Effector CD8-positive, alpha-beta T cell (primary cell): ENCODE measurements around the gene REPS2.

Experiments
- DNase-seq: peaks from one replicate; lab custom pipeline; 2025; lab: John Stamatoyannopoulos, UW

REPS2 gene

DNA sequence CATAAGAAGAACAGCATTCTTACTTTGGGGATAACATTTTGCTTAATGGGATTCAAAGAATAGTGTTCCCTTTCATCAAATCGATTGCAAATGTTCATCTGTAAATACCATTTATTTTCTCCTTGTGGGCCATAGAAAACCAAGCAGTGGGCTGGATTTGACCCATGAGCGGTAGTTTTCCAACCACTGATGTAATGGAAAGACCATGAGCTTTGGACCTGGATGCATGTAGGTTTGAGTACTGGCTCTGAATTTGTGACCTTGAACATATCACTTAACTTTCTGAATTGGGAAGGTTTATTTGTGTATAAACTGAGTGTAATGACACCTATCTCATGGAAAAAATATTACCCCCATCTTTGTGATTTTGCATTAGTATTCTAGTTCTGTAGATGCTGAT lies 54.3 kb downstream of the REPS2 start:
- no peak for DNase-seq

DNA sequence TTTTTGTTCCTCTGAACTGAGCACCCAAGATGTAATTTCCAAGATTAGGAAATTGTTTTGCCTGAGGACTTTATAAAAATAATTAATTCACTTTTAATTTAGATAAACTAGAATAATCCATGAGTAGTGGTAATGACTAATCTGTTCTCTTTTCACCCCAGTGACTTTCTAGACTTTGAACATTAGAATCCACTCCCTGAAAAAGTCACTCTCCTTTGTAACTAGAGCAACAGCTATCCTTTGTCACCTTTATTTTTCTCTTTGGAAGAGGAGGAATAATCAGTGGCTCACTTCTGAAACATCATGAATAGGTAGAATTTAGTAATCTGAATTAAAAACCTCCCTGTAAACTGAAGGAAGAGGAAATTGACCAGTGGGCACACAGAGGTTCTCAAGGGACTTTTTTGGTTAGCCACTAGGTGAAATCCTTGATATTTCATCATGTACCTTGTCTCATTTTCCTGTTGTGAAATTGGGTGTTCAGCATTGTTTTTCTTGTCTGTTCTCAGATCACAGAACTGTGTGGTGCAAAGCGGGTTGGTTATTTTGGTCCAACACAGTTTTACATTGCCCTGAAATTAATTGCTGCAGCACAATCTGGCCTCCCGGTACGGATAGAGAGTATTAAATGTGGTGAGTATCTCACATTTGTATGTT lies 59.4 kb downstream of the REPS2 start:
- DNase-seq, result no peak

DNA sequence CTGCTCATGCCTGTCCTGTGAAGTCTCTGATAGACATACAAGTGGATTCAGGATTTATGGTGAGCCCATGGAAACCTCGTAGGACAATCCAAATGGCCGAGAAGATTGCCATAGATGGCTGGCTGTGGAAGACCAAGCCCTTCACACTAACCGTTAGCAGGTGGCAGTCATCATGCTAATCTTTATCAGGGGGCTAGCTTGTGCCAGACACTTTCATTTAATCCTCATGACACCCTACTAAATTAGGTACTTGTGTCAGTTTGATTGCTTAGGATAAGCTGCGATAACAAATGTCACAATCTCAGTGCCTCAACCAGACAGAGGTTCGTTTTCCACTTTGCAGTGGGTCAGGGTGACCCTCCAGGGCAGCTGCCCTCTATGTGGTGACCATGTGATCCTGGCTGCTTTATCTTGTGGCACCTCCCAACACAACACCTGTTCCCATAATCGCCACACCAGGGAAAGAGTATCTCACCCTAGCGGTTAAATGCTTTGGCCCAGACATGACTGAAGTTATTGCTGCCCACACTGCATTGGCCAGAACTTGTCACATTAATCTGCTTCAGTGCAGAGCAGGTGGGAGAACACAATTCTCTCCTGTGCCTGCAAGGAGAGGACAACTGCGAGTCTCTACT lies 60.8 kb downstream of the REPS2 start:
- no peak for DNase-seq

DNA sequence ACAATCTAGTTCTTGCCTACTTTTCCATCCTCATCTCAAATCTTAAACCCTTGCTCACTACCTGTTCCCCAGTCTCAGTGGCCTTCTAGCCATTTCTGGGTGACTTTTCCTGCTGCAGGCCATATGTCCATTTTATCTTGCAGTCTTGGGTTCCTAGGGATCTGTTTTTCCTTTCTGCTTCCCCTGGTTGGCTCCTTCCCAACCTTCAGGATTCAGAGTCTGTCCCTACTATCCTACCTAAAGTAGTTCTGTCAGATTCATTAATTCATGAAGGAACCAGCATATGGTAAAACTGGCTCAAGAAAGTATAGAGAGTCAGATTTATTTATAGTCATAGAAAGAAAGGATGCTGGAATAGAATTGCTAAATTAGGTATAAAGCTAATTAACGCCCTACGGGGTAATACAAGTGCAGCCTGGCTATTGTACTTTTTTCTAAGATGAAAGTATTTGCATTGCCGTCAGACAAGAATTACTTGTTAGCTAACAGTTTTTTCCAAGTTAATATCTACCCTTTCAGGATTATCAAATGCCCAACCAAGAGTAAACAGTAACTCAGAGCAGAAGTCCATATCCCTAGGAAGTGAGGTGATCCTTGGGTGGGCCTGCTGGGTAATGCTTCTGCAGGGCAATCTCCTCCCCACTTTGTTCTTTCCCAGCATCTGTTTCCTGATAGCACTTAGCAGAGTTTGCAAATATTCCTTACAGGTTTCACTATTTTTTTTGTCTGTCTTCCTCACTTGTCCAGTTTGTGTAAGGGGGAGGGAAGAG lies 63.6 kb downstream of the REPS2 start:
- no peak for DNase-seq

DNA sequence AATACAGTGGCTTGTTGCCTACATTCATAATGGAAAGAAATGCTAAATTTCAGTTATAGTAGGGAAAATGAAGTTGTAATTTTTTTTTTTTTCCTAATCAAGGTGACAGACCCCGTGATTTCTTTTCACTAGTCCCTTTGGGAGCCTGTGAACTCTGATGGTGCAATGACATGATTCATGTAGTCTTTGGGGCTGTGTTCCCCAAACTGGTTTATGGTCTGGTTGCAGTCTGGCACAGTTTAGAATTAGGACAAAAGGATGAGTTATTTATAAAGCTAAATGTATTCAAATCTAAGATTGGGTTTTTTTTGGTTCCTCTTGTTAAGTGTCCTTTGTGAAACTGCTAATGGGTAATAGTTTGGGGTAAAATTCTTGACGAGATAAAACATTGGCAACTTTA lies 66.0 kb downstream of the REPS2 start:
- DNase-seq, result no peak

DNA sequence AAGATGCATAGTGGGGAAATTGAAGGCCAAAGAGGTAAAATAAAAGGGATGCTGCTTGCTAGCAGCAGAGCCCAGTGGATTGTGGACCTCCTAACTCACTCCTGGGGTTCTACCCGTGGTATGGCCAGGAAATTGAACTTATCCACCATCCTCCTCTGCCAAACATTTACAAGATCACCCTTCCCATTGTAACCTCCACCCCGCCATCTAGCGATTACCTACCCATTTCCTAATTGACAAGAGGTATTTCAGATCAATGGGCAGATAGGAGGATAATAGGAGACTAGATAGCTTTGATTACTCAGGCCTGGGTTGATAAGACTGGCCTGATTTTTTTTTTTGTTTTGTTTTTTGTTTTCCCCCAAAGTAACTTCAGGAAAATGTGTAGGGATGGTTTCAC lies 67.8 kb downstream of the REPS2 start:
- DNase-seq, result no peak

DNA sequence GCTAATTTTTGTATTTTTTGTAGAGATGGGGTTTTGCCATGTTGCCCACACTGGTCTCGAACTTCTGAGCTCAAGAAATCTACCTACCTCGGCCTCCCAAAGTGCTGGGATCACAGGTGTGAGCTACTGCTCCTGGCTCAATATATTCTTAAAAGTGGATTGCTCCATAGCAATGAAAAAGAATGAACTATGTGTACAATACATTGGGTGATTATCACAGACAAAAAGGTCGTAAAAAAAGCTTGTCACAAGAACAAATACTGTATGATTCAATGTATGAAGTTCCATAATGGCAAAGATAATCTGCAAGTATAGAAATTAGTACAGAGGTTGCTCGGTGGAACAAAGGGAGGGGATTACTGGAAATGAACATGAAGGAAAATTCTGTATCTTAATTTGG lies 70.7 kb downstream of the REPS2 start:
- DNase-seq, result no peak

DNA sequence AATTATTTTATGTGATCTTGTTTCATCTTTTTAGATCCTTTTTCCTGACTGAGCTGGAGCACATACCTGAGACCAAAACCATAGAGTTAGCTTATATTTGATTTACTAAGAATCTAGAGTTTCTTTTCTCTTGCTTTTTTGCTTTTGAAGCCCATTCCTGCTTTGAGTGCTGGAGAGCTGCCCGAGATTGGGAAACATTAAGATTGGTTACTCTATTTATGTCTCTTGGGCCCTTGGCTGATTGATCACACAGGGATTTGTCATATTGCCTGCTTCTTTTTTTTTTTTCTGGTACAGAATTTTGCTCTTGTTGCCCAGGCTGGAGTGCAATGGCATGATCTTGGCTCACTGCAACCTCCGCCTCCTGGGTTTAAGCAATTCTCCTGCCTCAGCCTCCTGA lies 73.9 kb downstream of the REPS2 start:
- no peak for DNase-seq

DNA sequence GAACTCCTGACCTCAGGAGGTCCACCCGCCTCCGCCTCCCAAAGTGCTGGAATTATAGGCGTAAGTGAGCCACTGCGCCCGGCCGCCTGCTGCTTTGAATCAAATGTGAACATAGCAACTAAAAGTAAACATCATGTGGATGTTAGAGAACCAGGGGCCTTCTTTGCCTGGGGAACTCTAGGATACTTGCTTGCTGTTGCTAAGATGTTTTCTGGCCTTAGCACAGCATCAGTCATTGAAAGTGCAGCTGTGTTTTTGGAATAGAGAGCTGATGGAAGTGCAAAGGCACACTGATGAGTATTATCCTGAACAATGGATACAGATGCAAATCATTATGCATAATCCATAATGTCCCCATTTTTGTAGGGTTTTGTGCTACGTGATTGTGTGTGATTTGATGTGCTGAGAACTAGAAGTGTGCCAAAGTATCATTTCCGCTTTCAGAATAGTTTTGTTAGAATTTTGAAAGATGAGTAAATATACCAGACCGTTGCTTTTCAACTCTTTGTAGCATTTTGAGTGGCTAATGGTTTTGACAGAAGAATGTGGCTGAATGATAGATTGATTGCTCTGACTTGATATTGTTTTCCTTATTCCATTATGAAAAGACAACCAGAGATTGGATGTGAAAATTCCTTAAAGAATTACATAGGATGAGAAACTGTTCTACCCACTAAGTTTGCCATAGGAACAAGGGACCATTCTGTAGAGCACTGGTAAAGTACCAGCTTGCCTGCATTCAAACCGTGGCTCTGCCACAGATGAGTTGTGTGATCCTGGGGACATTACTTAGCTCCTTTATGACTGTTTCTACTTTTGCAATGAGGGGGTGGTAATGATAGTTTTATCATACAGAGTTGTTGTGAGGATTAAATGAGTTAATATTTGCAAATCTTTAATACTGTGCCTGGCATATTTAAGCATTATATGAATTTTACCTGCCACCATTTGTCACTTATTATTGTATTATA lies 74.7 kb downstream of the REPS2 start:
- DNase-seq, result no peak

DNA sequence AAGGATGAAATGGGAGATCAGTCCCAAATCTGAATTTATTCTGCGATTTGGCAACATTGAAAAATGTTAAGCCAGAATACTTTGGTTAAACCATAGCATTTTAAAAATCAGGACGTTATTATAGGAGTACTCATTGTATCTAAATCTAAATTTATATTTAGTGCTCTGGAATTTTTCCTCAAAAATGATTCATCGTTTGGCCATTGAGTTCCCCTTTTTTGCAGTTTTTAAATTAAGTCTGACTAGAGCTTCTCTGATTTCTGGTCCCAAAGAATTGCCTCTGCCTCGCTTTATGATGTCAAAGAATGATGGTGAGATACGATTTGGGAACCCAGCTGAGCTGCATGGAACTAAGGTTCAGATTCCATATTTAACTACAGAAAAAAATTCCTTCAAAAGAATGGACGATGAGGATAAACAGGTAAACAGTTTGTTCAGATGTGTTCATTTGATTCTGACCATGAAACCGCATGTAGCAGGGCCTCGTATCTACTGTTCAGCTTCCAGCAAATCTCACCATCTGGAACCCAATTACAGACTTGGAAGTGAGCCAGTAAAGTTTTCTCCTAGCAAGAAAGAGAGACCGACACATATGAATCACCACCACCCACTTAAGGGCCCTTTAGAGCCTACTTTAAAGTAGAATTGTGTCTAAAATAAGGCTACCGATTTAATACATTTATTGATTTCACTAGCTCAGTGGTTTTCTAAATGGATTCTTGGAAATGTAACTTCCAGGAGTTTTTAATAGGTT lies 75.6 kb downstream of the REPS2 start:
- DNase-seq, result no peak

DNA sequence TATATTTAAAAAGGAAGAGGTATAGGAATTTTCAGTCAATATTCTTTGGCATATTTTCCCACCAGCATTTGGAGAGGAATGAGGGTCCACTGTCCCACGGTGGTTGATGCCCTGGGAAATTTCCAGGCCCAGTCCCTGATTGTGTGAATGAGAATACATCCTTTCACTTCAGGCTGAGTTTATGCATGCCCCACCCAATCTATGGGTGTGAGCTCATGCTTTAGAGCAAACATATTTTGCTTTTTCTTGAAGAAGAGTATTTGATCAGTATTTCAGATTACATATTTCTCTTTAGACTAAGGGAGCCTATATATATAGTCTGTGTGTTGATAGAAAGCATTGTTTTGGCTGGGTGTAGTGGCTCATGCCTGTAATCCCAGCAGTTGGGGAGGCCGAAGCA lies 77.2 kb downstream of the REPS2 start:
- DNase-seq, result no peak

DNA sequence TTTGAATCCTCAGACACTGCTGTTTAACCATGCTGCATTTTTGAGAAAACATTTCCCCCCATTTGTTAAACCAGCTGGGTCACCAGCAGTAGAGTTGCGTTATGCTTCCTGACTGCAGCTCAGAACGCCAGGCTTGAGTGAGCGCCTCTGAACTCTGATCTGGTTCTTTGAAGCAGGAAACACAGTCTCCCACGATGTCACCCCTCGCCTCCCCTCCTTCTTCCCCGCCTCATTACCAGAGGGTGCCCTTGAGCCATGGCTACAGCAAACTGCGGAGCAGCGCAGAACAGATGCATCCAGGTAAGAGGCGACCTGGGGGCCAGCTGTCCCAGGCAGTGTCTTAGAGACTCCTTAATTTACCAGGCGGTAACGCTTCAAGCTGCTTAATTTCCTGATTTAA lies 78.4 kb downstream of the REPS2 start:
- DNase-seq, result no peak

DNA sequence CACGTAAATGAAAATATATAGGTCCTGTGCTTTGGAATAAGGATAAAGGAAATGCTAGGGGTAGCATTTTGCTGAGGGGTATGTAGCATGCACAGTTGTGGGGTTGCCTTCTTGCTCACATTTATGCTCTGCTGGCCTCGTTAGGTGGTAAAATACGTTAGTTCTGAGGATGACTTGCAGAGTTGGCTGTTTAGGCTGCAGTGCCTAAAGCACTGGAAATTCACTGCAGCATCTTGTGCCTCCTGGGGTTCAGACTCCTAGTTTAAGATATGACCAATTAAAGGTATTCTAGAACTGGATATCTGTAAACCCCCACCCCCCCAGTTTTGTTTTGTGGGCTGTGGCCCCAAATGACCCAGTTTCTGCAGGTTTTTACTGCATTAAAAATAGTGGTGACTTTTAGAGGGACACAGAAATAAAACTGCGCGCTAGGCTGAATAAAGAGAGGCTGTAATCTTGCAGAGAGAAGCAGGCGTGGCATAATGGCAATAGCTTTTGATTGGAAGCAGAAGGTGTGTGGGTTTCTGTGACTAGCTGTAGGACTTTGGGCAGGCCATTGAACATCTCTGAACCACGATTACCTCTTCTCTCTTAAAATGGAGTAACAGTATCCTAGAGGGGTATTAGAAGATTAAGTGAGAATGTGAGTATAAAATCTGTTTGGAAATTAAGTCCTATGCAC lies 79.3 kb downstream of the REPS2 start:
- no peak for DNase-seq

DNA sequence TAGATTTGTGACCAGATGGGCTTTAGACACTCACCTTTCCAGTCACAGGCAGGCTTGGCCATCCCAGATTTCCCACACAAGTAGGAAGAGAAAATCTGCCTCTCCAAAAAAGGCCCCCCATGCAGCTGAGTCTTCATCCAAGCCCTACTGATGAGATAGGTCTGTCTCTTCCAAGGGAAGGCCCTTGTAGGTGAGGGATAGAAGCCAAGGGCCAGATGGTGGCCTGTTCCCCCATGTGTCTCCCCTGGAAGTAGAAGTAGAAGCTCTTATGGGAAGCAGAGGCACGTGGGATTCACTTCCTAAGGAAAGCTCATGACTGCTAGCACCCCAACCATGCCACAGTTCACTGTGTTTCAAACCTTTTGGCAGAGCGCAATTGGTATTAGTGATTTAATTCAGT lies 81.5 kb downstream of the REPS2 start:
- DNase-seq, result no peak

DNA sequence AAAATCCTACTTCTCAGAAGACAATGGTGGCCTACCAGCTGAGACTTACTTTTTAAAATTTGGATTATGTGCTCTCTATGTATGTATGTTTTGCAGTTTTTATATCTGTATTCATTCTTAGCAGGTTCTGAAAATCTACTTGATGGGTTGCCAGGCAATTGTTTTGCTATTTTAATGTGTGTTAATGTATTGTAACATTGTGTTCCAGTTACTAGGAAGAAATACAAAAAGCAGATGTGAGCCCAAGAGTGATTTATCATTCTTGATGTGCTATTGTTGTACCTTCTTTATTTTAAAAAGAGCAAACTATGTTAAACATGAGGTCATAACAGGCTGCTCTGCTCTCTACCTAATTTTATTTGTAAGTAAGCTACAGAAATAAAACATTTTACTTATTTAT lies 81.9 kb downstream of the REPS2 start:
- no peak for DNase-seq

DNA sequence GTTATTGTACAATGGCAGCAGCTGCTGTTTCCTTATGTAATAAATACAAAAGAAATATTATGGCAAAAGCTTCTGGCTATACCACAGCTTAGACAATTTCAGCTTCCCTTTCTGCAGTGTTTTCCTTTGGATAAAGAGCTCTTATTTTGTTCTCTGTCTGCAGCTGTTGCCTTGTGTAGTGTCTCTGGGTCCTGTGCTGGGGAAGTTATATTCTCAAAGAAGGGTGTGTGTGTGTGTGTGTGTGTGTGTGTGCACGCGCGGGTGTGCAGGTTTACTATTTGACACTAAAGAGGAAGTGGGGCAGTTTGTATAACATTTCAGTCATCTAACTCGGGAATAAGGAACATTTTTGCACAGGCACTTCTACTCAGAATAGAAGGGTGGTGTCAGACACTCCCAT lies 83.6 kb downstream of the REPS2 start:
- no peak for DNase-seq

DNA sequence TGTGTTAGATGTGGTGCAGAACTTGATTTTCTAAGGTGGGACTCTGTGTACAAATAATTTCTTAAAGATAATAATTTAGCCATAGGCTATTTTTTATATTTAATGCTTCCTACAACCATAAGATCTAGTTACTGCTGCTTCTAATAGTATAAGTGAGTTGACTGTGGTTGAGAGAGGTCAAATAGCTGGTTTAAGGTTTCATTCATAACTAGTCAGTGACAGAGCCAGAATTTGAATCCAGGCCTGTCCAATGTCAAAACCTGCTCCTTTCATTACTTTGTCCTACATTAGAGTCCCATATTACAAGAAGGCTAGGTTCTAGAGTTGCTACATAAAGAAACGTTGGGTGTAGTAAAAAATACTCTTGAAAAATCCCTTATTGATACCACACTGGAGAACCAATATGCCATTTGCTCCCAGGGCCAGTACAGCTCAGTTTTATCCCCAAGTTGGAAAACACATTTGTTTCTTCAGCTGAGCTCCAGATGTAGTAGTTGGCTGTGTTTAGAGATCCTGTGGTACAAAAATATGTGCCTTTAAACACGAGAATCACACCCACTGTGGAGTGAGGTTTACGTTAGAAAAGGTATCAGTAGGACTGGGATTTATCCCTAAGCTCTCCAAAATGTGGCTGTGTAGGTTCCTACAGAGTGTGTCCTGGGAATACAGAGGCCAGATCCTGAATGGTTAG lies 84.3 kb downstream of the REPS2 start:
- DNase-seq, result no peak

DNA sequence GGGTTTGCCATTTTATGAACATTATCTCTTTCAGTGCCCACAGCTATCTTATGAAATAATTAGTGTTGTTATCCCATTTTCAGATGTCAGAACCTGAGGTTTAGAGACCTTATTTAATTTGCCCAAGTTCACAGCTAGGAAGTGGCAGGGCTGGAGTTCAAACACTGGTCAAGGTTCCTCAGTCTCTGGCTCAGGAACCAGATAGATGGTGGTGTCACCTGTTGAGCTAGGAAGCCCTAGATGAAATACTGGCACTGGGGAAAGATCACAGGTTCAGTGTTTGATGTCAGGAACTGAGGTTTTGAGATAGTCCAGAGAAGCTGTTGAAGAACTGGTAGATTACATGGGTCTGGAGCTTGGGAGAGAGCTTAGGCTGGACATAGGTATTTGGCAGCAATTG lies 85.4 kb downstream of the REPS2 start:
- DNase-seq, result no peak

DNA sequence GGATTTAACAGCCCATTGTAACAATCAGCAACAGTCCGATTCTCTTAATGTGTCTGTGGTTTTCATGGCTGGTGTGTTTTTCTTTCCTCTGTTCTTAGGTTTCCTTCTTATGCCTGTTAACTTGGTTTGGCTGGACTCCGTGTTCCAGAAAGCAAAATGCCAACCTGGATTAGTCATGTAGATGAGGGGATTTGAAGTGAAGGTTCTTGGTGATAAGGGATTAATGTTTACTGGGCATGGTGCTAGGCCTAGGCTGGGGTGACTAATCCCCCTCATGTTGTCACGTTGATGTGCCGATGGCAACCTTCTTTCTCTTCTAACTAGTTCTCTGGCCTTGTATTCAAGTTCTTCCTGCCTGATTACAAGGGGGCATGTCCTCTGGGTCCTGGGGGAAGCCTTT lies 85.9 kb downstream of the REPS2 start:
- DNase-seq, result no peak

DNA sequence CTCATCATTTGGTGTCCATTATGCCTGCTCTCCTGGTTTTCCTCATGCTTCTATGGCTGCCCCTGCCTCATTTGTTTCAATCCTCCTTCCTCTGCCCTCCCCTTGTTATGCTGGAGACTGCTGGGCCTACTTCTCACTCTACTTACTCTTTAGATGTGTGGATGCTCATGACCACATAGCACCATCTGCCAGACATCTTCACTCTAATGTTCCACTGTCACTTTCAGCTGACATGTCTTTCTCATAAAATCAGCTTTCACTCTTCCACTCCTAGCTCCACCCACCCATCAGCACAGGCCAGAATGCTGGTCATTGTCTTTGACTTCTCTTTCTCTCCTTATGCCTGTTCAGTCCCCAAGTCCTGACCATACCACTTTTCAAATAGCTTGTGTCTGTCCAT lies 86.8 kb downstream of the REPS2 start:
- DNase-seq, result no peak
